Prostate gland (tissue), 2 donors: ENCODE measurements around the gene MYCBP2. TPM values are rescaled to one million over a fixed set of nuclear protein-coding genes. Genes with fewer than 3 reads are reported as not detected.
A peak's percentile ranks its signal among the peaks of the same experiment; 100 is the strongest.

ENCODE experiments used
- DNase-seq: peaks from one replicate; pipeline ENCODE4 v3.0.0-alpha.2; 2019; ENCODE audit warnings: low spot score
- H3K27ac ChIP-seq, 2 donors: fragments of 200-600 bp; sonication (generic); 2 replicates each; pipeline ENCODE4 v1.5.1; 2017 to 2019
- H3K27me3 ChIP-seq: fragments of 200-600 bp; sonication (generic); replicated peaks from 2 replicates; pipeline ENCODE4 v1.5.1; 2019; ENCODE audit not compliant: insufficient read depth
- H3K36me3 ChIP-seq, 2 donors: fragments of 200-600 bp; sonication (generic); 1 replicate in 1 of 2; 2 replicates in 1 of 2; pipeline versions ENCODE4 v1.5.1 to v1.8.1; 2017 to 2019
- H3K4me1 ChIP-seq: fragments of 200-600 bp; sonication (generic); replicated peaks from 2 replicates; pipeline ENCODE4 v1.5.1; 2019
- H3K4me3 ChIP-seq, 2 donors: fragments of 200-600 bp; sonication (generic); 2 replicates each; pipeline ENCODE4 v1.5.1; 2017 to 2019
- H3K9me3 ChIP-seq: fragments of 200-600 bp; sonication (generic); 2 replicates; pipeline ENCODE4 v1.5.1; 2017
- POLR2A ChIP-seq: fragments of 450-650 bp; IDR thresholded peaks from one replicate; pipeline ENCODE4 v1.6.1; 2016; ENCODE audit warnings: antibody characterized with exemption, mild to moderate bottlenecking
- POLR2AphosphoS5 ChIP-seq: sonication (generic); formaldehyde crosslinking; IDR thresholded peaks from one replicate; pipeline ENCODE4 v1.6.1; 2017; ENCODE audit warnings: antibody characterized with exemption
- WGBS: methylation state at CpG from one replicate; pipeline ENCODE4 v1.1.5; 2018; 5-methylcytosine and 5-hydroxymethylcytosine counted together
- intact Hi-C: fragments of 100-400 bp; cut with DNase I; formaldehyde crosslinking; loops from one replicate; pipeline ENCODE4 v1.14.2; 2022
- total RNA-seq, 2 donors: library from RNA; depleted of rRNA; stranded (reverse); fragments of >200 nt; gene quantifications; one replicate each; pipeline ENCODE4 v1.1.0, GENCODE V29; 2016
- TF ChIP-seq, protein P1 (sequence below), 4 experiments: fragments of 200-600 bp in 2 of 4; fragments of 450-650 bp in 2 of 4; sonication (generic) in 2 of 4; IDR thresholded peaks; 1 replicate in 3 of 4; 2 replicates in 1 of 4; pipeline ENCODE4 v1.5.1; 2016 to 2019; ENCODE audit warnings: antibody characterized with exemption in 4 of 4, mild to moderate bottlenecking in 2 of 4, moderate library complexity in 2 of 4

Gene MYCBP2
- total RNA-seq, 2 donors from 2014 or later = 127 to 132 TPM

GRCh38 chr13:77313923-77314322 lies 13.0 kb downstream of the MYCBP2 start:
- no peak for DNase-seq
- WGBS = 95% methylated on average over 3 of the region's 3 CpGs
- no peak overlapping the region for H3K4me3 ChIP-seq
- H3K27me3 ChIP-seq = no peaks in the 10 kb centered on the region
- H3K9me3 ChIP-seq = no peaks in the 10 kb centered on the region
- H3K27ac ChIP-seq = no peak overlapping the region
- no peaks in the 10 kb centered on the region for H3K36me3 ChIP-seq
- TF ChIP-seq POLR2A = no peak
- TF ChIP-seq, protein P1, sequence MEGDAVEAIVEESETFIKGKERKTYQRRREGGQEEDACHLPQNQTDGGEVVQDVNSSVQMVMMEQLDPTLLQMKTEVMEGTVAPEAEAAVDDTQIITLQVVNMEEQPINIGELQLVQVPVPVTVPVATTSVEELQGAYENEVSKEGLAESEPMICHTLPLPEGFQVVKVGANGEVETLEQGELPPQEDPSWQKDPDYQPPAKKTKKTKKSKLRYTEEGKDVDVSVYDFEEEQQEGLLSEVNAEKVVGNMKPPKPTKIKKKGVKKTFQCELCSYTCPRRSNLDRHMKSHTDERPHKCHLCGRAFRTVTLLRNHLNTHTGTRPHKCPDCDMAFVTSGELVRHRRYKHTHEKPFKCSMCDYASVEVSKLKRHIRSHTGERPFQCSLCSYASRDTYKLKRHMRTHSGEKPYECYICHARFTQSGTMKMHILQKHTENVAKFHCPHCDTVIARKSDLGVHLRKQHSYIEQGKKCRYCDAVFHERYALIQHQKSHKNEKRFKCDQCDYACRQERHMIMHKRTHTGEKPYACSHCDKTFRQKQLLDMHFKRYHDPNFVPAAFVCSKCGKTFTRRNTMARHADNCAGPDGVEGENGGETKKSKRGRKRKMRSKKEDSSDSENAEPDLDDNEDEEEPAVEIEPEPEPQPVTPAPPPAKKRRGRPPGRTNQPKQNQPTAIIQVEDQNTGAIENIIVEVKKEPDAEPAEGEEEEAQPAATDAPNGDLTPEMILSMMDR (IDR thresholded peaks at IDR 0.05) = no peak
- no peak for TF ChIP-seq POLR2AphosphoS5
- no peaks in the 10 kb centered on the region for H3K4me1 ChIP-seq
- intact Hi-C loops = no loop called here

- Histone ChIP-seq H3K27ac (no peak overlapping the region), H3K27me3 (no peaks in the 10 kb centered on the region), H3K9me3 (no peaks in the 10 kb centered on the region), H3K36me3 (no peaks in the 10 kb centered on the region), H3K4me1 (no peaks in the 10 kb centered on the region), H3K4me3 (no peak overlapping the region)
- TF ChIP-seq POLR2A (no peak), POLR2AphosphoS5 (no peak)
- TF ChIP-seq, protein P1 (IDR thresholded peaks at IDR 0.05) = no peak
- intact Hi-C loops = no loop called here
- no peak for DNase-seq
- 40% methylated on average over 1 of the region's 1 CpG for WGBS
Measured at GRCh38 chr13:77312311-77312710, 14.6 kb downstream of the MYCBP2 start.

GRCh38 chr13:77310579-77311279 lies 16.2 kb downstream of the MYCBP2 start:
- intact Hi-C loops = no loop called here
- Histone ChIP-seq H3K4me1 (no peaks in the 10 kb centered on the region), H3K27me3 (no peaks in the 10 kb centered on the region), H3K4me3 (no peak overlapping the region), H3K36me3 (no peaks in the 10 kb centered on the region), H3K27ac (peak overlapping the region in 1 of 2 donors; percentile 12), H3K9me3 (no peaks in the 10 kb centered on the region)
- 58% methylated on average over 3 of the region's 3 CpGs for WGBS
- TF ChIP-seq, protein P1 (IDR thresholded peaks at IDR 0.05) = no peak
- TF ChIP-seq POLR2AphosphoS5 = no peak
- TF ChIP-seq POLR2A = no peak
- DNase-seq = no peak

GRCh38 chr13:77310161-77310560 lies 16.7 kb downstream of the MYCBP2 start:
- H3K27me3 ChIP-seq = no peaks in the 10 kb centered on the region
- no peak for DNase-seq
- TF ChIP-seq, protein P1 (IDR thresholded peaks at IDR 0.05) = no peak
- TF ChIP-seq POLR2A (no peak), POLR2AphosphoS5 (no peak)
- no peak overlapping the region for H3K27ac ChIP-seq
- H3K4me1 ChIP-seq = no peaks in the 10 kb centered on the region
- 55% methylated on average over 2 of the region's 2 CpGs for WGBS
- intact Hi-C loops = no loop called here
- H3K36me3 ChIP-seq = no peaks in the 10 kb centered on the region
- no peak overlapping the region for H3K4me3 ChIP-seq
- H3K9me3 ChIP-seq = no peaks in the 10 kb centered on the region

DNA sequence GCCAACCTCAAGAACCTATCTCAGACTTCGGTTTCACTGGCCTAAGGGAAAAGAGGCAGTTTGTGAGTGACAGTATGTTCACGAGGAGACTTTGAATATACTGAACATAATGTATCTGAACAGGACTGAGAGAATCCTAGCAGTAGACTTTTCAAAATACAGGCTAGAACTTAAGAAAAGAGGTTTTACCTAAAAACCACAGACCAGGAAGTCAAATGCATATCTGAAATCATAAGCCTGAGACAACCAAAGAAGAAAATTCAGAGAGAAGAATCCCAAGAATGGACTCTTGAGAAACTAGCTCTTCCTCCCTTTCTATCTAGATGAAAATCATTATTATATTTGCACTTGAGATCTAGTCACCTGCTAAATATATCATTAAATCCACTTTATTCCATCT lies 17.6 kb downstream of the MYCBP2 start:
- intact Hi-C loops = no loop called here
- TF ChIP-seq, protein P1 (IDR thresholded peaks at IDR 0.05) = no peak
- no peak for TF ChIP-seq POLR2A
- TF ChIP-seq POLR2AphosphoS5 = no peak
- WGBS = 88% methylated on average over 2 of the region's 2 CpGs
- no peaks in the 10 kb centered on the region for H3K36me3 ChIP-seq
- no peak for DNase-seq
- no peak overlapping the region for H3K27ac ChIP-seq
- H3K9me3 ChIP-seq = no peaks in the 10 kb centered on the region
- H3K4me3 ChIP-seq = no peak overlapping the region
- H3K4me1 ChIP-seq = no peaks in the 10 kb centered on the region
- no peaks in the 10 kb centered on the region for H3K27me3 ChIP-seq
